Measurements from ENCODE around the gene ATP2C2.
A peak's percentile ranks its signal among the peaks of the same experiment; 100 is the strongest.

The ATP2C2 gene

GRCh38 chr16:84478172-84478947, 110.0 kb downstream of the ATP2C2 start:
- no peaks in the 10 kb centered on the region for H3K27me3 ChIP-seq (ENCODE audit: insufficient read depth, poor library complexity, severe bottlenecking)
- TF ChIP-seq, protein P1, sequence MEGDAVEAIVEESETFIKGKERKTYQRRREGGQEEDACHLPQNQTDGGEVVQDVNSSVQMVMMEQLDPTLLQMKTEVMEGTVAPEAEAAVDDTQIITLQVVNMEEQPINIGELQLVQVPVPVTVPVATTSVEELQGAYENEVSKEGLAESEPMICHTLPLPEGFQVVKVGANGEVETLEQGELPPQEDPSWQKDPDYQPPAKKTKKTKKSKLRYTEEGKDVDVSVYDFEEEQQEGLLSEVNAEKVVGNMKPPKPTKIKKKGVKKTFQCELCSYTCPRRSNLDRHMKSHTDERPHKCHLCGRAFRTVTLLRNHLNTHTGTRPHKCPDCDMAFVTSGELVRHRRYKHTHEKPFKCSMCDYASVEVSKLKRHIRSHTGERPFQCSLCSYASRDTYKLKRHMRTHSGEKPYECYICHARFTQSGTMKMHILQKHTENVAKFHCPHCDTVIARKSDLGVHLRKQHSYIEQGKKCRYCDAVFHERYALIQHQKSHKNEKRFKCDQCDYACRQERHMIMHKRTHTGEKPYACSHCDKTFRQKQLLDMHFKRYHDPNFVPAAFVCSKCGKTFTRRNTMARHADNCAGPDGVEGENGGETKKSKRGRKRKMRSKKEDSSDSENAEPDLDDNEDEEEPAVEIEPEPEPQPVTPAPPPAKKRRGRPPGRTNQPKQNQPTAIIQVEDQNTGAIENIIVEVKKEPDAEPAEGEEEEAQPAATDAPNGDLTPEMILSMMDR (IDR thresholded peaks at IDR 0.05; ENCODE audit: poor library complexity, severe bottlenecking): no peak
- no peak overlapping the region for H3K4me3 ChIP-seq (ENCODE audit: severe bottlenecking)
- ATAC-seq (ENCODE audit: low read depth) (peak; percentile 58), DNase-seq (ENCODE audit: low spot score) (no peak)
- H3K4me1 ChIP-seq (ENCODE audit: insufficient read depth, poor library complexity, severe bottlenecking): no peaks in the 10 kb centered on the region
- no peaks in the 10 kb centered on the region for H3K9me3 ChIP-seq (ENCODE audit: severe bottlenecking)
- peak overlapping the region; percentile 6 for H3K27ac ChIP-seq (ENCODE audit: poor library complexity, severe bottlenecking)
- H3K36me3 ChIP-seq (ENCODE audit: low read depth): peaks cover 77% of the 10 kb centered on the region

DNA sequence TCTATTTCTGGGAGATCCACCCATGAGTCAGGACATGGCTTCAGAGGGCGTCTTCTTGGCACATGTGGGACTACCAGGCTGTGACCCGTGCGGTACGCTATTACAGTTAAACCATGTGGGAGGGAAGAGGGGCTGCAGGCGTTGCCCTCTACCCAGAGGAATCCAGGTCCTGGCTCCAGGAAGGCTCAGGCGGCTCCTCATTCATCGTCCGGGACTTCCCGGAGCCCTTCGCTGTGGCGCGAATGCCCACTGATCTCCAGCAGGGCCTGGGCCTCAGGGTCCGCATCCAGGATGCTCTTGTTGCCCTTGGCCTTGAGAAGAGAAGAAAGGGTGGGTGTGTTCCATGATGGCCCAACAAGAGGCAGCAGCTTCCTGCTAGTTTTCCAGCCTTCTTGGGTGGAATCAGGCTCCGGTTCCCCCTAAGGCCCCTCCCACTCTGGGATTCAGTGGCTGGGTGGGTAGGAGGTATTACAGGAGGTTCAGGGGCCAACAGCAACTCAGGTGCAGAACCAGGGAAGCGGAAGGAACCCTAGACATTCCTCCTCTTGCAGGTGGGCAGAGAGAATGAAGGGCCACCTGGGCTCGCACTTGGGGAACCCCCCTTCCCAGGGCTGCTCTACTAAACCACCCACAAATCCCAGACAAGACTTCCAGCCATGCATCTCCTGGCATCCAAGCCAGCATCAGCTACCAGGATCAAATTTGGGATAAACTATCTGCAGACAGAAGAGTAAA, 111.5 kb downstream of the ATP2C2 start:
- TF ChIP-seq, protein P1 (IDR thresholded peaks at IDR 0.05; ENCODE audit: poor library complexity, severe bottlenecking): no peak
- H3K36me3 ChIP-seq (ENCODE audit: low read depth): peaks cover 80% of the 10 kb centered on the region
- no peak overlapping the region for H3K27ac ChIP-seq (ENCODE audit: poor library complexity, severe bottlenecking)
- H3K4me3 ChIP-seq (ENCODE audit: severe bottlenecking): no peak overlapping the region
- H3K27me3 ChIP-seq (ENCODE audit: insufficient read depth, poor library complexity, severe bottlenecking): no peaks in the 10 kb centered on the region
- ATAC-seq (ENCODE audit: low read depth): no peak
- no peaks in the 10 kb centered on the region for H3K9me3 ChIP-seq (ENCODE audit: severe bottlenecking)
- H3K4me1 ChIP-seq (ENCODE audit: insufficient read depth, poor library complexity, severe bottlenecking): no peaks in the 10 kb centered on the region
- DNase-seq (ENCODE audit: low spot score): no peak

DNA sequence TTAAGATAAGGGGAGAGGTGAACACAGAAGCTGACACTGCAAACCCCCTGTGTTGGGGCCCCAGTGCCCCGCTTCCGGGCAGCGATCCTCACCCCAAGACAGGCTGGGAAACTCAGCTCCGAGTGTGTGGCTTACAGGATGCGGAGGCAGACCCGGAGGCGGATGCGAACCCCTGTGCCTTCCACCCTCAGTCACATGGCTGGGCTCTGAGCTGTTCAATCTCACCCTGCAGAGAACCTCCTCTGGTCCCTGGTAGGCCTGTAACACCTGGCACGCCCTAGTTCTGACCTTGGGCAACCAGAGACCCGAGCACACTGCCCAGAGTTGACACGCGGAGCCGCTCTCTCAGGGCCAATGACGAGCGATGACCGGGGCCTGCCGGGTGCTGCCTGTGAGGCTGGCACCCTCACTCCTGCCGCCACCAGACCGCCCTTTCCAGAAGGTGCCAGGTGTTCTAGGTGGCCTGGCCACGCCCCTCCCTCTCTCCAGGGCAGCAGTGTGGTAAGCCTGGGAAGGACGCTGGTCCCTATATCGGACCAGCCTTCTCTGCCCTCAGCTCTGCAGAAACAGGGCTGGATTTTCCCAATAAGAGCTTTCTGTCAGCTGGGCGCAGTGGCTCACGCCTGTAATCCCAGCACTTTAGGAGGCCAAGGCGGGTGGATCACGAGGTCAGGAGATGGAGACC, 112.9 kb downstream of the ATP2C2 start:
- TF ChIP-seq, protein P1 (IDR thresholded peaks at IDR 0.05; ENCODE audit: poor library complexity, severe bottlenecking): no peak
- Histone ChIP-seq H3K27me3 (ENCODE audit: insufficient read depth, poor library complexity, severe bottlenecking) (no peaks in the 10 kb centered on the region), H3K9me3 (ENCODE audit: severe bottlenecking) (no peaks in the 10 kb centered on the region), H3K27ac (ENCODE audit: poor library complexity, severe bottlenecking) (no peak overlapping the region), H3K4me1 (ENCODE audit: insufficient read depth, poor library complexity, severe bottlenecking) (no peaks in the 10 kb centered on the region), H3K4me3 (ENCODE audit: severe bottlenecking) (no peak overlapping the region), H3K36me3 (ENCODE audit: low read depth) (peaks cover 88% of the 10 kb centered on the region)
- ATAC-seq (ENCODE audit: low read depth): no peak
- no peak for DNase-seq (ENCODE audit: low spot score)

DNA sequence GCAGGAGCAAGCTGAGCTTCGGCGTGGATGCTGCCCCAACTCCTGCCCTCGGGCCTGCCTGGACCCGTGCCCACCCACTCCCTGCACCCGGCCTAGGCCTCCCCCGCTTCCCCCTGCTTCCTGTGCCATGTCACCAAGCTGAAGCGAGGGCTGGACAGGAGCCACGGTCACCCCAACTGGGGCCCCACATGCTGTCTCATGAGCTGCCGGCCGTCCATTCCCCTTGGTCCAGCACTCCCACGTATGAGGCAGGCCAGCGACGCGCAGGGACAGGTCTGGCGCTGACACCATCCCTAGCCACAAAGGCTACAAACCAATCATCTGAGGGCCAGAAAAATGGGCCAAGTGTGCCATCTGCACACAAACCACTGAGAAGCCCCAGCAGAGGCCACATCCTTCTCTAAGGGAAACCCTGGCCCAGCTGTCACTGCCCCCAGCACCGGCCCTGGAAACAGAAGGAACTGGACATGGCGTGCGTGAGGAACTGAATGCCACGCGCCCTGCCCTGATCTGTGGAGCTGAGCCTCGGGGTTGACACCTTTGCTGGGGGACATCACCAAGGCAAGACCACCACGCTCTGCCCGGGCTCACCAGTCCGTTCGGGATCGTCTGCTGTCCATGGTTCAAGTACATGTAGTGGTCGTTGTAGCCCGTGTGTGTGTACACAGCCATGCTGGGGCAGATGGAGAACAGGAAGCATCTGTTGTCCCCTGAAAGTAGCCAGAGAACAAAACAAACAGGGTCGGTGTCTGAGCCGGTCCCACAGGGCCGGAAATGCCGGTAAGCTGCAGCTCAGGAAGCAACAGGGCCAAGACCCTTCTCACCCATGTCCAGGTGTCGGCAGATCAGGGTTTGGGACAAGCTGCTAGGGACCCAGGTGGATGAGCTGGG, 113.9 kb downstream of the ATP2C2 start:
- no peak for ATAC-seq (ENCODE audit: low read depth)
- no peaks in the 10 kb centered on the region for H3K27me3 ChIP-seq (ENCODE audit: insufficient read depth, poor library complexity, severe bottlenecking)

More for the DNA sequence above, 113.9 kb downstream of the ATP2C2 start:
- H3K27ac ChIP-seq (ENCODE audit: poor library complexity, severe bottlenecking): no peak overlapping the region
- H3K4me1 ChIP-seq (ENCODE audit: insufficient read depth, poor library complexity, severe bottlenecking): no peaks in the 10 kb centered on the region
- peak; percentile 65 for DNase-seq (ENCODE audit: low spot score)
- TF ChIP-seq, protein P1 (IDR thresholded peaks at IDR 0.05; ENCODE audit: poor library complexity, severe bottlenecking): no peak
- no peak overlapping the region for H3K4me3 ChIP-seq (ENCODE audit: severe bottlenecking)
- H3K9me3 ChIP-seq (ENCODE audit: severe bottlenecking): no peaks in the 10 kb centered on the region
- H3K36me3 ChIP-seq (ENCODE audit: low read depth): peaks cover 98% of the 10 kb centered on the region
